ENCODE data around the gene ASAP3.

DNA sequence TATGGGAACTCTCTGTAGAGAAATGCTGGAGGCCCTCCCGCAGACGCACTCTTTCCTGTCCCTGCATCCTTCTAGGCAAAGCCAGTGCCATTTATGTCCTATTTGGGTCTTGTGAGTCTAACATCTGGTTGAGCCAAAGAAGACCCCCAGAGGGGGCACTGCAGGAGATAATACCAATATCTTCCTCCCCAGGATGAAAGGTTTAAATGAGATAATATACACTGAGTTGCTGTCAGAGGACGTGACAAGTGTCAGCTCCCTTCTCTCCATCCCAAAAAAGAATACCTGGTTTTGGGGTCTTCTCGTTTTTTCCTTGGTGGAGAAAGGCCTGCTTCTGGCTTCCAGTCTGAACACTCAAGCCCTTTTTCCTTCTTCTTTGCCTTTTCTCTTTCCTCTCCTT is 67.0 kb downstream of the ASAP3 start:
- TF ChIP-seq, protein P1, sequence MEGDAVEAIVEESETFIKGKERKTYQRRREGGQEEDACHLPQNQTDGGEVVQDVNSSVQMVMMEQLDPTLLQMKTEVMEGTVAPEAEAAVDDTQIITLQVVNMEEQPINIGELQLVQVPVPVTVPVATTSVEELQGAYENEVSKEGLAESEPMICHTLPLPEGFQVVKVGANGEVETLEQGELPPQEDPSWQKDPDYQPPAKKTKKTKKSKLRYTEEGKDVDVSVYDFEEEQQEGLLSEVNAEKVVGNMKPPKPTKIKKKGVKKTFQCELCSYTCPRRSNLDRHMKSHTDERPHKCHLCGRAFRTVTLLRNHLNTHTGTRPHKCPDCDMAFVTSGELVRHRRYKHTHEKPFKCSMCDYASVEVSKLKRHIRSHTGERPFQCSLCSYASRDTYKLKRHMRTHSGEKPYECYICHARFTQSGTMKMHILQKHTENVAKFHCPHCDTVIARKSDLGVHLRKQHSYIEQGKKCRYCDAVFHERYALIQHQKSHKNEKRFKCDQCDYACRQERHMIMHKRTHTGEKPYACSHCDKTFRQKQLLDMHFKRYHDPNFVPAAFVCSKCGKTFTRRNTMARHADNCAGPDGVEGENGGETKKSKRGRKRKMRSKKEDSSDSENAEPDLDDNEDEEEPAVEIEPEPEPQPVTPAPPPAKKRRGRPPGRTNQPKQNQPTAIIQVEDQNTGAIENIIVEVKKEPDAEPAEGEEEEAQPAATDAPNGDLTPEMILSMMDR (conservative IDR thresholded peaks at IDR 0.05; ENCODE audit: low read length) = no peak
- no peak for TF ChIP-seq EZH2phosphoT487 (IDR thresholded peaks at IDR 0.05; ENCODE audit: borderline replicate concordance)
